HCT116 (cell line): ENCODE data around the gene TTF1. TPM values are rescaled to one million over a fixed set of nuclear protein-coding genes. Genes with fewer than 3 reads are reported as not detected.

Source experiments
- ATAC-seq: fragments of 200-7000 bp; cut with Tn5 transposase; 2 replicates; pipeline ENCODE4 v1.9.1; 2020; ENCODE audit warnings: mild to moderate bottlenecking, moderate library complexity
- BruUV-seq: library from RNA; stranded (reverse); fragments of 400-500 nt; replicated peaks from 2 replicates; lab custom pipeline; 2021; lab: Mats Ljungman, UMichigan
- CTCF ChIA-PET: fragments of 300-600 bp; sonication (Branson Sonifier 250); formaldehyde crosslinking; loops from one replicate; lab custom pipeline; 2021; ENCODE audit warnings: antibody characterized with exemption; lab: Charles Lee
- POLR2A ChIA-PET: fragments of 300-600, 350-600 bp; sonication (Branson Sonifier 250); formaldehyde crosslinking; loops from one replicate; lab custom pipeline; 2021; ENCODE audit warnings: antibody characterized with exemption; lab: Charles Lee
- RAD21 ChIA-PET, 2 experiments: fragments of 300-600 bp; sonication (Branson Sonifier 250); formaldehyde crosslinking; loops; one replicate each; lab custom pipeline; 2023; ENCODE audit warnings: low total read pairs in 2 of 2; ENCODE audit not compliant: uncharacterized antibody in 2 of 2, unreplicated experiment in 2 of 2, low non-redundant PET in 1 of 2; lab: Charles Lee
- DNase-seq: peaks from one replicate; pipeline ENCODE4 v3.0.0-alpha.2; 2010; ENCODE audit warnings: low read depth, low spot score
- H2AFZ ChIP-seq: fragments of 200-600 bp; shearing (Covaris generic), sonication (generic); 2 replicates; pipeline ENCODE4 v1.6.1; 2017; ENCODE audit warnings: low read depth, mixed run types, mixed read lengths, antibody characterized with exemption, low read length; ENCODE audit not compliant: poor library complexity, severe bottlenecking
- H3K27ac ChIP-seq: 2 replicates; pipeline ENCODE4 v1.5.1; 2012; ENCODE audit warnings: low read depth, low read length
- H3K27me3 ChIP-seq: fragments of 200-600 bp; sonication (generic); 2 replicates; pipeline ENCODE4 v1.6.1; 2016; ENCODE audit warnings: mixed run types, low read length, mixed read lengths; ENCODE audit not compliant: insufficient read depth
- H3K36me3 ChIP-seq, 2 experiments: fragments of 200-500 bp in 1 of 2; fragments of 200-600 bp in 1 of 2; sonication (Bioruptor generic) in 1 of 2; sonication (generic) in 1 of 2; 2 replicates each; pipeline versions ENCODE4 v1.5.1 to v1.6.1; 2014 to 2016; ENCODE audit warnings: low read length in 2 of 2, inconsistent platforms in 1 of 2, mixed read lengths in 1 of 2, mixed run types in 1 of 2; ENCODE audit not compliant: insufficient read depth in 2 of 2, control insufficient read depth in 1 of 2
- H3K4me1 ChIP-seq, 2 experiments: fragments of 200-600 bp in 1 of 2; sonication (generic) in 1 of 2; 2 replicates each; pipeline versions ENCODE4 v1.5.1 to v1.6.1; 2012 to 2017; ENCODE audit warnings: low read length in 2 of 2, inconsistent platforms in 1 of 2, mild to moderate bottlenecking in 1 of 2, mixed read lengths in 1 of 2, mixed run types in 1 of 2, moderate library complexity in 1 of 2; ENCODE audit not compliant: insufficient read depth in 2 of 2, control insufficient read depth in 1 of 2
- H3K4me2 ChIP-seq: fragments of 200-600 bp; sonication (generic); 2 replicates; pipeline ENCODE4 v1.6.1; 2017; ENCODE audit warnings: mixed run types, low read length, mixed read lengths
- H3K4me3 ChIP-seq, 2 experiments: fragments of 200-600 bp in 1 of 2; sonication (generic) in 1 of 2; replicated peaks in 1 of 2; 2 replicates each; pipeline ENCODE4 v1.5.1; 2011 to 2016; ENCODE audit warnings: low read length in 2 of 2, control low read depth in 1 of 2, low read depth in 1 of 2, mild to moderate bottlenecking in 1 of 2, mixed read lengths in 1 of 2, mixed run types in 1 of 2
- H3K79me2 ChIP-seq: fragments of 200-600 bp; sonication (generic); 2 replicates; pipeline ENCODE4 v1.6.1; 2017; ENCODE audit warnings: mild to moderate bottlenecking, mixed run types, low read length, moderate library complexity, mixed read lengths; ENCODE audit not compliant: insufficient read depth
- H3K9ac ChIP-seq: fragments of 200-600 bp; sonication (generic); 2 replicates; pipeline ENCODE4 v1.6.1; 2016; ENCODE audit warnings: low read length, mixed read lengths
- H3K9me2 ChIP-seq: fragments of 200-600 bp; sonication (generic), shearing (Covaris generic); 2 replicates; pipeline ENCODE4 v1.6.1; 2017; ENCODE audit warnings: mixed run types, mild to moderate bottlenecking, moderate library complexity; ENCODE audit not compliant: insufficient read depth
- H3K9me3 ChIP-seq, 2 experiments: fragments of 200-500 bp in 1 of 2; fragments of 200-600 bp in 1 of 2; sonication (Bioruptor generic) in 1 of 2; sonication (generic) in 1 of 2; 2 replicates each; pipeline ENCODE4 v1.6.1; 2014 to 2017; ENCODE audit warnings: low read length in 2 of 2, mixed read lengths in 2 of 2, inconsistent platforms in 1 of 2, low read depth in 1 of 2, mild to moderate bottlenecking in 1 of 2, mixed run types in 1 of 2, moderate library complexity in 1 of 2; ENCODE audit not compliant: control insufficient read depth in 1 of 2, insufficient read depth in 1 of 2
- H4K20me1 ChIP-seq: fragments of 200-600 bp; sonication (generic), shearing (Covaris generic); 2 replicates; pipeline ENCODE4 v1.6.1; 2017; ENCODE audit warnings: mixed run types, mild to moderate bottlenecking, moderate library complexity; ENCODE audit not compliant: insufficient read depth
- ATF3 ChIP-seq: IDR thresholded peaks from 2 replicates; pipeline ENCODE4 v1.6.1; 2012
- CBX3 ChIP-seq: IDR thresholded peaks from 2 replicates; pipeline ENCODE4 v1.6.1; 2012; ENCODE audit warnings: low read depth
- EGR1 ChIP-seq: IDR thresholded peaks from 2 replicates; pipeline ENCODE4 v1.6.1; 2012; ENCODE audit warnings: low read depth
- FOSL1 ChIP-seq: IDR thresholded peaks from 2 replicates; pipeline ENCODE4 v1.6.1; 2012; ENCODE audit warnings: low read depth
- RAD21 ChIP-seq: IDR thresholded peaks from 2 replicates; pipeline ENCODE4 v1.6.1; 2012; ENCODE audit warnings: low read depth, mild to moderate bottlenecking
- SIN3A ChIP-seq: IDR thresholded peaks from 2 replicates; pipeline ENCODE4 v1.6.1; 2012; ENCODE audit warnings: low read depth
- TCF7L2 ChIP-seq: IDR thresholded peaks from 2 replicates; pipeline ENCODE4 v1.7.0; 2011; ENCODE audit warnings: borderline replicate concordance, inconsistent platforms; ENCODE audit not compliant: insufficient read depth, insufficient read length; ENCODE audit errors: extremely low read depth
- YY1 ChIP-seq: IDR thresholded peaks from 2 replicates; pipeline ENCODE4 v1.6.1; 2011; ENCODE audit warnings: low read length, low read depth, moderate library complexity, mild to moderate bottlenecking; ENCODE audit not compliant: insufficient replicate concordance; ENCODE audit errors: extremely low read depth
- ZBTB33 ChIP-seq: IDR thresholded peaks from 2 replicates; pipeline ENCODE4 v1.6.1; 2011; ENCODE audit warnings: mild to moderate bottlenecking, low read length, moderate library complexity; ENCODE audit not compliant: insufficient replicate concordance; ENCODE audit errors: extremely low read depth
- ZNF274 ChIP-seq: fragments of 200-500 bp; sonication (Bioruptor generic); IDR thresholded peaks from 2 replicates; pipeline ENCODE4 v1.6.1; 2014; ENCODE audit warnings: mild to moderate bottlenecking, low read depth, low read length, inconsistent platforms
- intact Hi-C: fragments of 100-400 bp; cut with micrococcal nuclease; formaldehyde crosslinking; loops from 2 replicates; pipeline ENCODE4 v1.10.0; 2022
- total RNA-seq: library from RNA; stranded (reverse); gene quantifications from one replicate; pipeline ENCODE4 v1.2.1, GENCODE V29; 2021; ENCODE audit not compliant: unreplicated experiment
- TF ChIP-seq, protein P1 (sequence below): IDR thresholded peaks from 2 replicates; pipeline ENCODE4 v1.6.1; 2012

The TTF1 gene
- total RNA-seq, 1 experiment from 2014 or later = 14.5 TPM

- CTCF ChIA-PET = no interaction called here
- TF ChIP-seq FOSL1 = no peak
- TF ChIP-seq ZNF274 = no peak
- no peak for TF ChIP-seq ATF3
- no peak for TF ChIP-seq CBX3
- TF ChIP-seq ZBTB33 = no peak
- TF ChIP-seq EGR1 = no peak
- TF ChIP-seq RAD21 = no peak
- TF ChIP-seq TCF7L2 = no peak
- no peak for TF ChIP-seq SIN3A
- TF ChIP-seq YY1 = no peak
- TF ChIP-seq, protein P1, sequence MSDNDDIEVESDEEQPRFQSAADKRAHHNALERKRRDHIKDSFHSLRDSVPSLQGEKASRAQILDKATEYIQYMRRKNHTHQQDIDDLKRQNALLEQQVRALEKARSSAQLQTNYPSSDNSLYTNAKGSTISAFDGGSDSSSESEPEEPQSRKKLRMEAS = no peak
- no peak for ATAC-seq
These were observed 2.3 kb downstream of the TTF1 start for GRCh38 chr9:132404228-132404881.

More at GRCh38 chr9:132404228-132404881, 2.3 kb downstream of the TTF1 start:
- no peak overlapping the region for H3K9ac ChIP-seq
- peaks cover 12 to 23% of the 10 kb centered on the region in 2 experiments for H3K36me3 ChIP-seq
- intact Hi-C loops = no loop called here
- no peak overlapping the region for H2AFZ ChIP-seq
- ChIA-PET RAD21 (no interaction called here), POLR2A (no interaction called here)
- H3K27me3 ChIP-seq = no peaks in the 10 kb centered on the region
- BruUV-seq = no TSS peak
- no peak overlapping the region for H3K4me2 ChIP-seq
- H3K9me2 ChIP-seq = no peaks in the 10 kb centered on the region
- peaks cover 7 to 16% of the 10 kb centered on the region in 2 experiments; a peak in 3 of 4 replicates for H3K4me1 ChIP-seq
- no peak overlapping the region for H3K4me3 ChIP-seq
- H4K20me1 ChIP-seq = no peaks in the 10 kb centered on the region
- H3K79me2 ChIP-seq = peaks cover 50% of the 10 kb centered on the region
- no peaks in the 10 kb centered on the region for H3K9me3 ChIP-seq
- DNase-seq = no peak
- H3K27ac ChIP-seq = no peak overlapping the region
